DMS79 treated with DMSO at 0.1 percent for 48 hours (cell line): ENCODE results near the gene CYP2D6.
A peak's percentile ranks its signal among the peaks of the same experiment; 100 is the strongest.
"Not testable (repeated sequence)": the region's sequence is repeated elsewhere in the genome, so short reads cannot be mapped to it uniquely, and the experiment has no call there.

Experiments used
- DNase-seq: peaks from one replicate; lab custom pipeline; 2025; lab: John Stamatoyannopoulos, UW

Gene CYP2D6

DNA sequence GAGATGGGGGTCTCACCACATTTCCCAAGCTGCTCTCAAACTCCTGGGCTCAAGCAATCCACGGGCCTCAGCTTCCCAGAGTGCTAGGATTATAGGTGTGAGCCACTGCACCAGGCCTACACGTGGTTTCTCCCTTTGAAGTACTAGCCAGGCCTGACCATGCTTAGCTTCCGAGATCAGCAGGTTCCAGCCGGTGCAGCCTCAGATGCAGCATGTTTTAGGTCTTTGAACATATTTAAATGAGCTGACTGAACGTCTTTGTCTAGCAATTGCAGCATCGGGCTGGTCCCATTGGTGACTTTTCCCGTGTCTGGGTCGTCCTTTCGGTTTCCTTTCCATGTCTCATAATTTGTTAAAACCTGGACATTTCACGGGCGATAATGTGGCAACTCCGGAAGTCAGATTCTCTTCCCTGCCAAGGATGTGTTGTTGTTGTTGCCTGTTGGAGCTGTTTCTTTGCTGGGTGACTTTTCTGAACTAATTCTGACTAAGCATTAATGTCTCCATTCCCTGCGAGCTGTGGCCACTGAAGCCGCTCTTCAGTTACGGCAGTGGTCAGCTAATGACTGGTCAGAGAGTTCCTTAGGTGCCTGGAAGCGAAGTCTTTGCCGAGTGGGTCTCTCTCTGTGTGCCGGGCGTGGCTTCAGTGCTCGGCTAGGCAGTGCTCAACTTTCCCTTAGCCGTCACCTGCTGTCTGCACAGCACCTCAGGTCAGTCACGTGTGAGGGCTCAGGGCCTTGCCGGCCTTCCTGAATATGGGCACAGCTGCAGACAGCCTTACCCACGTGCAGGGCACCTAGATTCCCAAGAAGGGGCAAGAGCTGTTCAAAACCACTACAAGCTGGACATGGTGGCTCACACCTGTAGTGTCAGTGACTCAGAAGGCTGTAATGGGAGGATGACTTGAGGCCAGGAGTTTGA lies 3.8 kb upstream of the CYP2D6 start:
- no peak for DNase-seq

DNA sequence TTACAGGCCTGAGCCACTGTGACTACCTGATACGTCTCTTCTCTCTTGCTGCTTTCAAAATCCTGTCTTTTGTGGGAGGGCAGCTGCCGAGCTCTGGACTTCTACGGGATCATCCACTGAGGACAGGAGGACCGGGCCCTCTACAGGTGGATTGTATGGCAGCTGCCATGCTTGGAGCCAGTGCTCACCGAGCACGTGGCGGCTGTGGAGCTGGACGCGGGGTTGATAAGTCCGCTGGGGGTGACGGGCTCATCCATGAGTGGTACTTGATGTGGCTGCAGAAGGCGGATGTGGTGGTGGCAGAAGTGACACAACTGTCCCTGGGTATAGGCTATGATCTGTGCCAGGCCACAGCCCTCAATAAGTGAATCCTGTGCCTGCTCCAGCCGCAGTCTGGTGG lies 1.8 kb upstream of the CYP2D6 start:
- no peak for DNase-seq

DNA sequence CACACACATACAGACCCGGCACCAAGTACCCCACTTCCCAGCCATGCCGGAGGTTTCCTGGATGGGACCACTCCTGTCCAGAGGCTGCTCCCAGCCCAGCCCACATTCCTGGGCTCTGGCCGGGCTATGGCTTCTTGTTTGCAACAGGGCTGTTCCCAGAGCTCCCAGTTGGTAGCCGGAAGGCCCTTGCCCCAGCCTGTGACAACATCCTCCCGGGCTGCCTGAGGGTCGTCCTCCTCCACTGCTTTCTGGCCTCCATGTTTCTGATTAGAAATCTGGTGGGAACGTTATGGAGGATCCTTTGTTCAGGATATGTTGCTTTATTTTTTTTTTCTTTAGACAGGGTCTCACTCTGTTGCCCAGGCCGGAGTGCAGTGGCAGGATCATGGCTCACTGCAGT lies 952 bp upstream of the CYP2D6 start:
- no peak for DNase-seq

DNA sequence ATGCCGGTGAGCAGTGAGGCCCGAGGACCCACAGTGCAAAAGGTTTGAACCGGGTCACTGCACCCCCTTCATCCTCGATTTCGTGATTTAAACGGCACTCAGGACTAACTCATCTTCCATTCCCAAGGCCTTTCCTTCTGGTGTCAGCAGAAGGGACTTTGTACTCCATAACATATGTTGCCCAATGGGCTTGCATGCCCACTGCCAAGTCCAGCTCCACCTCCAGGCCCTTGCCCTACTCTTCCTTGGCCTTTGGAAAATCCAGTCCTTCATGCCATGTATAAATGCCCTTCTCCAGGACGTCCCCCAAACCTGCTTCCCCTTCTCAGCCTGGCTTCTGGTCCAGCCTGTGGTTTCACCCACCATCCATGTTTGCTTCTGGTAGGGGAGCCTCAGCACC lies 428 bp downstream of the CYP2D6 start:
- DNase-seq = not testable (repeated sequence)

DNA sequence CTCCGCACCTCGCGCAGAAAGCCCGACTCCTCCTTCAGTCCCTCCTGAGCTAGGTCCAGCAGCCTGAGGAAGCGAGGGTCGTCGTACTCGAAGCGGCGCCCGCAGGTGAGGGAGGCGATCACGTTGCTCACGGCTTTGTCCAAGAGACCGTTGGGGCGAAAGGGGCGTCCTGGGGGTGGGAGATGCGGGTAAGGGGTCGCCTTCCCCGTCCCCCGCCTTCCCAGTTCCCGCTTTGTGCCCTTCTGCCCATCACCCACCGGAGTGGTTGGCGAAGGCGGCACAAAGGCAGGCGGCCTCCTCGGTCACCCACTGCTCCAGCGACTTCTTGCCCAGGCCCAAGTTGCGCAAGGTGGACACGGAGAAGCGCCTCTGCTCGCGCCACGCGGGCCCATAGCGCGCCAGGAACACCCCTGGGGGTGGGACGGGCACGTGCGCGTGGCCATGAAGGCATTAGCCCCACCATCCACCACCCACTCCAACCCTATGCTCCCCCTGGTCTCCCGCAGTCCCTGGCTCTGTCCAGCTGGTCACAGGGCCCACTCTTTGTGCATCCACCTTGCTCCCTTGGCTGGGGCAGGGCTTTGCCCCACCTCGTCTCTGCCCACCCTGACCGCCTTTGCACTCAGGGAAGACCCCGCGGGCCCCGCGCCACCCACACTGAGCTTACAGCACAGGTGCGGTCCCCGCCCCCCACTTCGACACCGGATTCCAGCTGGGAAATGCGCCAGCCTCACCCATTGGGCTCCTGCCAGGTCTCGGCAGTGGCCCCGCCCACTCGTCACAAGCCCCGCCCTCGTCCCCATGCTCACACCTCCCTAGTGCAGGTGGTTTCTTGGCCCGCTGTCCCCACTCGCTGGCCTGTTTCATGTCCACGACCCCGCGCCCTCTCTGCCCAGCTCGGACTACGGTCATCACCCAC lies 1.6 kb downstream of the CYP2D6 start:
- not testable (repeated sequence) for DNase-seq

DNA sequence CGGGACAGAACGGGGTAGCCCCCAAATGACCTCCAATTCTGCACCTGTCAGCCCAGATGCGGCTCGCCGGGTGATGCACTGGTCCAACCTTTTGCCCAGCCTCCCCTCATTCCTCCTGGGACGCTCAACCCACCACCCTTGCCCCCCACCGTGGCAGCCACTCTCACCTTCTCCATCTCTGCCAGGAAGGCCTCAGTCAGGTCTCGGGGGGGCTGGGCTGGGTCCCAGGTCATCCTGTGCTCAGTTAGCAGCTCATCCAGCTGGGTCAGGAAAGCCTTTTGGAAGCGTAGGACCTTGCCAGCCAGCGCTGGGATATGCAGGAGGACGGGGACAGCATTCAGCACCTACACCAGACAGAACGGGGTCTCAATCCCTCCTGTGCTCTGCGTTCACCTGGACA lies 2.6 kb downstream of the CYP2D6 start:
- DNase-seq = not testable (repeated sequence)

DNA sequence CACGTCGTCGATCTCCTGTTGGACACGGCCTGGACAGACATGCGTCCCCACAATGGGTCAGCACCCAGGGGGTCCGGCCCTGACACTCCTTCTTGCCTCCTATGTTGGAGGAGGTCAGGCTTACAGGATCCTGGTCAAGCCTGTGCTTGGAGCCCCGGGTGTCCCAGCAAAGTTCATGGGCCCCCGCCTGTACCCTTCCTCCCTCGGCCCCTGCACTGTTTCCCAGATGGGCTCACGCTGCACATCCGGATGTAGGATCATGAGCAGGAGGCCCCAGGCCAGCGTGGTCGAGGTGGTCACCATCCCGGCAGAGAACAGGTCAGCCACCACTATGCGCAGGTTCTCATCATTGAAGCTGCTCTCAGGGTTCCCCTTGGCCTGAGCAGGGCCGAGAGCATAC lies 3.0 kb downstream of the CYP2D6 start:
- DNase-seq = no peak

DNA sequence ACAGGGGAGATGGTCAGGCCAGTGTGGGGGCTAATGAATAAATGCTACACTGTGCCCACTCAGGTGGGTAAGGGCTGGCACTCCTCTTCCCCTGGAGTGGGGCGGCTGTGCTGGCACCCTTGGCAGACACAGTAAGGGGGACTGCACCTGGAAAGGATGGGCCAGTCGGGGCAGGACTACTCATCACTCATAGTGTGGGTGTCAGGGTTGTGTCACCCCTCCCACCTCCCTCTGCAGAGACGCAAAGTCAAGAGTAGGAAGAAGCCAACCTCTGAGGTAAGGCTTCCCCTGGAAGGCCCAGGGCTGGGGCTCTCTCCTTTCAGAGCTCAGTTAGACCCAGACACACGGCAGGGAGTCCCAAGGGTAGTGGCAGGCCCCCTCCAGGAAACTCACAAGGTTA lies 7.1 kb downstream of the CYP2D6 start:
- DNase-seq = not testable (repeated sequence)

DNA sequence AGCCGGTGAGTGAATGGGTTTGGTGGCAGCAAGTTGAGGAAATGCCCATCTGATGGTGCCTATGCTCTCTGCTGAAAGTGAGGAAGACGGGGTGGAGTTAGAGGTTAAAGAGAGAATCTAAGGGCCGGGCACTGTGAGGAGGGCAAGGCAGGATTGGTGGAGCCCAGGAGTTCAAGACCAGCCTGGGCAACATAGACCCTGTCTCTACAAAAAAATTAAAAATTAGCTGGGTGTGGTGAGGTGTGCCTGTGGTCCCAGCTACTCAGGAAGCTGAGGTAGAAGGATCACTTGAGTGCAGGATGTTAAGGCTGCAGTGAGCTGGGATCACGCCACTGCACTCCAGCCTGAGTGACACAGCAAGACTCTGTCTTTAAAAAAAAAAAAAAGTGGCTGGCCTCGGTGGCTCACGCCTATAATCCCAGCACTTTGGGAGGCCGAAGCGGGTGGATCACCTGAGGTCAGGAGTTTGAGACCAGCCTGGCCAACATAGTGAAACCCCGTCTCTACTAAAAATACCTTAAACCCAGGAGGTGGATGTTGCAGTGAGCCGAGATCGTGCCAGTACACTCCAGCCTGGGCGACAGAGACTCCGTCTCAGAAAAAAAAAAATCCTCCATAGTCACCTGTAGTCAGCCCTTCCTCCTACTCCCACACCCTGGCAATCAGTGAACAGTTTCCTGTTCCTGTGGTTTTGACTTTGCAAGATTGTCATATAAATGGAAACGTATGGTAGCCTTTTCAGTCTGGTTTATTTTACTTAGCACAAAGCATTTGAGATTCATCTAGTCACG lies 10.2 kb downstream of the CYP2D6 start:
- not testable (repeated sequence) for DNase-seq

DNA sequence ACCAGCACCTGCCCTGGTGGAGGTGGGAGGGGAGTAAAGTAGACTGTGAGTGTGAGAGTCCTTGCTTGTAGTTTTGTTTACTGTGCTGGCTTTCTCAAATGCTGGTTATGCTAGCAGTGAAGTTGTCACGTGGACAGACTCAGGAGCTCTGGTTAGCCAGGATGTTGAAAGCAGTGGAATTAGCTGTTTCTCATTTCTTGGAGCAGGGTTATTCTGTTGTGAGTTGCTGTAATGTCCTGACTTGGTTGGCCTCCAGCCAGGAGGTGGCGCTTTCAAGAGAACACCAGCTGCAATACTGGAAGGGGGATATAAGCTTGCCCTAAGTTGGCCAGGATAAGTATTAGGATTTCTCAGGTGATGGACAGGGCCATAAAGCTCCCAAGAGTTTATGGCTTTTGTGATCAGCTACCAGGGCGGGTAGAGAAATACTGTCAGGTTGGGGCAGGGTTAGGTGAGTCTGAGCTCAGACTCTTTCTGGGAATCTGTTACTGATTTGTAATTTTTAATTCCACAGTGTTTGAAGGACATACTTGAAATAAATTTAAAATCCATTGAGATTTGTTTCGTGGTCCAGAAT lies 13.7 kb downstream of the CYP2D6 start:
- no peak for DNase-seq

DNA sequence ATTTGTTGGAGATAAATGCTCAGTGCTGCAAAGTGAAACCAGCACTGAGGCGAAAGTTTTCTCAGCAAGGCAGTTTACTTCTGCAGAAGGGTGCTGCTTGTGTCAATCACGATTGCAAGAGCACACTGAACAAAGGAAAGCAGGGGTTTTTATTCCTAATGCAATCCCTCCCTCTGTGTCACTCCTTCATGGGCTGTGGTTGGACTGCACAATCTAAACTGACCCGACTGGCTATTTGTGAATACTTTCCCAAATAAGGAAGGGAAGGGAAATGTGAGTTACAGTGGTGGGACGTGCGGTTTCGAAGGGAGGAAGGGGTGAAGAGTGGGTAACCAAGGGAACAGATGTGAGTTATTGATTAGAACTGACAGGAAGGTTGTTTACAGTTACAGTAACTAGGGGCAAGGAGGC lies 15.2 kb downstream of the CYP2D6 start:
- not testable (repeated sequence) for DNase-seq

DNA sequence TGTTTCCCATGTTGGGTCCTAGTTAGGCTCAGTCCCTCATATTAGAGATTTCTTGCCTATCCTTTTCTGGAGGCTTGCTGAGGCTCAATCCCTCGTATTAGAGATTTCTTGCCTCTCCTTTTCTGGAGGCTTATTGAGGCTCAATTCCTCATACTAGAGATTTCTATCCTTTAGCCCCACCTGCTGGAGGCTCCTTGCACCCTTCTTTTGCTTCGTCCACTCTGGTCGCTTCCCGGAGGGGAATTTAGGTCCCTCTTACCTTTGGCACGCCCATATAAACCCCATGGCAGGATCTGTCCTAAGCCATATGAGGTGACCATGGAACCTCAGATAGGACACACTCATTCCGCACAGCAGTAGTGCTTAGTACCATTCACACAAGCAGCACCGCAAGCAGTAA lies 15.9 kb downstream of the CYP2D6 start:
- no peak for DNase-seq

DNA sequence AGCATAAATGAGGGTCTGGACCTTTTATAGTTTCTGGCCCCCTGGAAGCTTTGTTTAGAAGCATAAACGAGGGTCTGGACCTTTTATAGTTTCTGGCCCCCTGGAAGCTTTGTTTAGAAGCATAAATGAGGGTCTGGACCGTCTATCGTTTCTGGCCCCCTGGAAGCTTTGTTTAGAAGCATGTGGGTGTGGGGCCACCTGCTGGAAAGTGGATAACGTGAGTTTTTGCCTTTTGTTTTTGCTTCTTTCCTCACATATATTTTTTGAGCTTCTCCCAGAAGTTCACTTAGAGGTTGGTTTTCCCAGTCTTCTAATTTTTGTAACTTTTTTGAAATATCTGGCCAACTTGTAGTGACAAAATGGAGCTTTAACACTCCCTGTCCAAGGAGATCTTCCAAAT lies 17.8 kb downstream of the CYP2D6 start:
- DNase-seq = not testable (repeated sequence)

DNA sequence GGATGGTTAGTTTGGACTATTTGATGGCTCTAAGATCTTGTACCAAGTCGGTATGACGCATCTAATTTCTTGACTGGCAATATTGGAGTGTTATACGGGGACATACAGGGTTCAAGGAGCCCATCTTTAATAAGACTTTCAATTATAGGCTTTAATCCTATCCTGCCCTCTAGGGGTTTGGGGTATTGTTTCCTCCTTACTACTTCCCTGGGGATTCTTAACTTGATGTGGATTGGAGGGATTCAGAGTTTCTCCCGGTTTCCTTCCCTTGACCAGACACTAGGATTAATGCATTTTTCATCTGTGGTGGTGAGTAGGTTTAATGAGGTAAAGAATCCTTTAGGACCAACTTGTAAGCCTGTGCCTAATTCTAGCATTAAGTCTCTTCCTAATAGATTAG lies 18.8 kb downstream of the CYP2D6 start:
- DNase-seq = no peak

DNA sequence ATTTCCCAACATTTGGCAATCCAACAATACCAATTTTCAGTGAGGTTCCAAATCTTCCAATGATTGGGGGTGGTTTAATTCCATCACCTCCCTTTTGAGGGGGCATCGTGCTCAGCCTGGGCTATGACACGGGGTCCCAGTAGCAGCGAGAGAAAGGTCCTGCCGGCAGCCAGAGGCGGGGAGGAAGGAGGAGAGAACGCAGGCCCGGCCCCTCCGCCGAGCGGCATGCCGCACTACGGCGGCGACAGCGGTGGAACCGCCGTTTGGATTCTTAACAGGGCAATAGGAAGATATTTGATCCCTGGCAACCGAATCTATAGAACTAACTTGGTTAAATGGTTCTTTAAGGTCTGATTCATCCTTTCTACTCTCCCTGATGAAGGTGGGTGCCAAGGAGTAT lies 21.8 kb downstream of the CYP2D6 start:
- no peak for DNase-seq

DNA sequence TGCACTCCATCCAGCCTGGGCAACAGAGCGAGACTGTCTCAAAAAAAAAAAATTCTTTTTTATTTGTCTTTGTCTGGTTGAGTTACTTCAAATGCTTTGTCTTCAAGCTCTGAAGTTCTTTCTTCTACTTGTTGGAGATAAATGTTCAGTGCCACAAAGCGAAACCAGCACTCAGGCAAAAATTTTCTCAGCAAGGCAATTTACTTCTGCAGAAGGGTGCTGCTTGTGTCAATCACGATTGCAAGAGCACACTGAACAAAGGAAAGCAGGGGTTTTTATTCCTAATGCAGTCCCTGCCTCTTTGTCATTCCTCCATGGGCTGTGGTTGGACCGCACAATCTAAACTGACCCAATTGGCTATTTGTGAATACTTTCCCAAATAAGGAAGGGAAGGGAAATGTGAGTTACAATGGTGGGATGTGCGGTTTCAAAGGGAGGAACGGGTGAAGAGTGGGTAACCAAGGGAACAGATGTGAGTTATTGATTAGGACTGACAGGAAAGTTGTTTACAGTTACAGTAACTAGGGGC lies 26.2 kb downstream of the CYP2D6 start:
- DNase-seq = not testable (repeated sequence)

DNA sequence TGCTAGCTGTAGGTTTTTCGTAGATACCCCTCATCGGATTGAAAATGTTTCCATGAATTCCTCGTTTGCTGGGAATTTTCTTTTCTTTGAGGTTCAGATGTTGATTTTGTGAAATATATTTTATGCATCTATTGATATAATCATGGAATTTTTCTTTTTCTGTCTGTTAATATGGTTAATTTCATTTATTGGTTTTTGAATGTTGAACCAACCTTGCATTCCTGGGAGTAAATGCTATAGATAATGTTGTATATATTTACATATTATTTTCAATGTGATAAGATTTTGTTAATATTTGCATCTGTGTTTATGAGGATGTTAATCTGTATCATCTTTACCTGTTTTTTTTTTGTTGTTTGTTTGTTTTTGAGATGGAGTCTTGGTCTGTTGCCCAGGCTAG lies 29.4 kb downstream of the CYP2D6 start:
- DNase-seq = no peak

DNA sequence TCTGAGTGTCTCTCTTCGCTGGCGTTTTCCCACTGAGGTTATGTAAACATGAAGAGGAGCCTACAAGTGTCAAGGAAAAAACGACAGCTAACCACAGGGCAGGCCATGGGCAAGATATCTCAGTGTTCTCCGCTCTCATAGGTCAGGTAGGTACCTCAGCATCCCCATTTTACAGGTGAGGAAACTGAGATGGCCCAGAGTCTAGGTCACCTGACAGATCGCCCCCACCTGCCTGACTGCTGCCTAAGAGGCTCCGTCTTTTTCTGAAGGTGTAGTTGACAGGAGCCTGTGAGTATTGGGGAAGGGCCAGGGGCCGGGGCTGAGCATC lies 39.2 kb downstream of the CYP2D6 start:
- DNase-seq = no peak

DNA sequence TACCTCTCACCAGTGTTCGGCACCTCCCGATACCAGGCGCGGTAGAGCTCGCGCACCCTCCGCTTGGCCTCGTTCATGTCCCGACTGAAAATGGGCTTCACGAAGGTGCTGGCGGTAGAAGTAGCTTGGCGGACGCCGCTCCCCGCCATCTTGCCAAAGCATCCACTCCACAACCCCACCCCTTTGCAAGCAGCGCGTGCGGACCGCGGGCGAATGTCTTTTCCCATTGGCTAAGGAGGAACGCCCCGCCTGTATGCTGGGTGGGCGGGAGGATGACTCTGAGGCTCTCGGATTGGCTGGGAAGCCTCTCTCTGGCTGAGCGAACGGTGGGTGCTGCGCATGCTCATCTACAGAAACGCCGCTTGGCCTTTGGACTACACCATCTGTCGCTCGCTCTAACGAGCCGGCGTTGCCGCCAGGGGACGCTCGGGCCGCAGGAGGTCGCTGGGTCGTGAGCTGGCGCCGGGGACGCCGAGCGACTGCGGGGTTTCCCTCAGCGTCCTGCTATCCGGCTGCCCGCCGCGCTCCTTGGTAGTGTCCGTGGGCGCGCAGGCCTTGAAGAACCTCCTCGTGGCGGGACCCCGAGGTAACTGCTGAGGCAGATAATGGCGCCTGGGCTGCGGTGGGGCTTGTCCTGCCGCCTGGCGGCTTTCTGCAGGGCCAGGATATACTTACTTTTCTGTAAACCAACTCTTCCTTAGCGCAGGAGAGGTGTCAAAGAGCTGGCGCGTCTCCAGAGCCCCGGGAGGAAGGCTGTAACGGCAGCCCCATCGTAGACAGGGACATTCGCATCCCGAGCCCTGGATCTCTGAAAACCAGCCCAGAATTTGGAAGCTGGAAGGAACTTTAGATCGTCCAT lies 39.8 kb downstream of the CYP2D6 start, which contains the start of gene NDUFA6:
Gene NDUFA6, minus strand, starts transcription at position 177 of the 859 bp plus-strand sequence. Its CDS starts 28 bp downstream, at position 149.
- DNase-seq = peak; percentile 91

DNA sequence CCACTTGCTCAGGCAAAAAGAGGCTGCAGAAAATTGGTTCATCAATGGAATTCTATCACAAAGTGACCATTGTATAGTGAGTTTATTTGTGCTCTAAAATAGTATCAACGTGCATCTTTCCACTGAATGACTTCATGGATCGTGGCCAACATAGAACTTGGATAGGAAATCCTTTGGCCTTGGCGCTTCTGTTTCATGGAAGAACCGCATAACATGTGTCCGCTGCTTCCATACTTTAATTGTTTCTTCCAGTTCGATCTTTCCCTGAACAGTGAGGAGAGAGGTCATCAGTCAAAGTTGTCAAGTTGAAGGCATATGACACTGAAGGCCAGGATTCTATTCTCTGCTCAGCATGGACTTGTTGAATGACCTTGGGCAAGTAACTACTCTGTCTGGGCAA lies 44.6 kb downstream of the CYP2D6 start:
- no peak for DNase-seq
